ENCODE measurements around the gene TMEM273. TPM values are rescaled to one million over a fixed set of nuclear protein-coding genes. Genes with fewer than 3 reads are reported as not detected.
A peak's percentile ranks its signal among the peaks of the same experiment; 100 is the strongest.

Gene TMEM273
- total RNA-seq, 1 donor from 2014 or later = 16.6 TPM

DNA sequence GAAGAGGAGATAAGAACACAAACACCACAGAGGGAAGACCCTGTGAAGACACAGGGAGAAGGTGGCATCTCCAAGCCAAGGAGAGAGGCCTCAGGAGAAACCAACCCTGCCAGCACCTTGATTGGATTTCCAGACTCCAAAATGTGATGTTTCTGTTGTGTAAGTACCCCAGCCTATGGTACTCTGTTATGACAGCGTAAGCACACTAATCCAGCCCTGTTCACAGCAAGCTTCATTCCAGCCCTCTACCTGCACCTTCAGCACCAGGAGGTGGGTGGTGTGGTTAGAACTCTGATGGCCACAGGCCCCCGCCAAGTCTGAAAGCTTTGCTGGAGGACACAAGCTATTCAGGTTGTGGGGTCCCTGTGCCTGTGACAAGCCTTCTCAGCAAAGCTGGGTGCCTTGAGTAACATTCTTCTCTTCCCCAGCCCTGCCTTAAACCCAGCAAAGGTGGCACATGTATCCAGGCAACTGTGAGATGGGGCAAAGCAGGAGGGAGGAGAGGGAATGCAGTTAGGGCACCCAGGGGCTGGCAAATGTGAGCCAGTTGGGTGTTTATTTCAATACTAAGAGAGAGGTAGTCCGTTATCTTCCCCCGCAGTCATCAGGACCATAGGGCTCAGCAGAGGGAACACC lies 77.4 kb downstream of the TMEM273 start:
- no peak for DNase-seq (ENCODE audit: low spot score)
- intact Hi-C loops (cut with DNase I) = loop anchor here (5.0 kb wide), 1 partner anchor 104 kb away; no protein-coding TSS in a partner anchor

DNA sequence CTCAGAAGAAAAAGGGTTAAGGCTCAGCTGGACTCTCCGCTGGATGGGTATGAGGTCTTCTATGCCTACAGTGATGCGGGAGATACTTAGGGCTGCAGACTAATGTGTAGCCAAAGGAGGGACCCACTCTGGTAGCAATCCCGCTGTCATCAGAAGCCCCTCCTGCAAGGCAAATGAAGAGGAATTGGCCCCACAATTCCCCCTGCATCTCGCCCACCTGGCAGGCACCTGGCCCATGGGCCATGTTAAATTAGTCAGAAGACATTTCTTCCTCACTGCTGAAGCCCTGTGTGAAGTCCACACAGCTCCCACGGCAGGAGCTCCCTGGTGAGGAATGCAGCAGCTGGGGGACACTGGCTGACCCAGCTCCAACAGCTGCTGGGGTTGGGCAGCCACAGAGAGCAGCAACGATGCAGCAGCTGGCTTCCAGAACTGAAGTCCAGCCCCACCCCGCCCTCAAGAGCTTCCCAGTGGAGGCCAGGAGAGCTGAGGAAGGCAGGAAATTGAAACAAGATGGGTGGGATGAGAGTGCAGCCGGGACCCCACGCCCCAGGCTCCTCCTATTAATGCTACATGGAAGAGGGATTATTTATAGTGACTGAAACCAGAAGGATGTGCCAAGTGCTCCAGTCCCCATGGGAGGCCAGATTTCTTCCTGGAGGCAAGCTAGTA lies 78.4 kb downstream of the TMEM273 start:
- intact Hi-C loops (cut with DNase I) = loop anchor here (5.0 kb wide), 1 partner anchor 103 kb away; no protein-coding TSS in a partner anchor
- DNase-seq (ENCODE audit: low spot score) = peak; percentile 80

DNA sequence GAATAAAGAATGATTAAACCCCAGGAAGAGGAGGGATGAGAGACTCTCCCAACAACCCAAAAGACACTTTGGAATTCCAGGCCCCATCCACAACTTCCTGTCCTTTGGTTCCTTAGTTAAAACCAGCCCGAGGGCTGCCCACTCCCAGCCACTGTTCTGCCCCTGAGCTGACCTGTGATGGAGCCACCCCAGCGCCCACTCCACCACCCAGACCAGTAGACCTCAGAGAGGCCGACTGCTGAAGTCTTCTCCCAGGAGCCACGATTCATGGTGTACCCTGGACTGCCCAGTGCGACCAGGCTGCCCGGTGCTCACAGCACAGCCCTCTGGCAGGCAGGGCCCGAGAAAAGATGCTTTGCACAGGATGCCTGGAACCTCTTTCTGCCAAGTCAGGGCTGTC lies 79.5 kb downstream of the TMEM273 start:
- intact Hi-C loops (cut with DNase I) = no loop called here

DNA sequence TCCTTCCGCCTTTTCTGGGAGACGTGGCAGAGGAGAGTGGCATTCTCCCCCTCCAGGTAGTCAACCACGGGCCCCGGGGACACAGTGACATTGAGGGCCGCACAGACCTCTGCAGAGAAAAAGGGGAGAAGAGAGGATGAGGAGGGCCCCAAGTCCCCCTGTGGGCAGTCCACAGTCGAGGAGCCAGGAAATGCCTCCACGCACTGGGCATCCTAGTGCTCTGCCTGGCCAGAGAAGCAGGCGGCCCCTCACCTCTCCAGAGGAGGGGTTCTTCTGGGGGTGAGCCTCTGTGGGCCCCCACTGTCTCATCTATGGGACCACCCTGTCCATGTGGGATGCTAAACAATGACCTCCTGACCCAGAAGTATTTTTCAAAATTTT lies 80.3 kb downstream of the TMEM273 start:
- no peak for DNase-seq (ENCODE audit: low spot score)
- intact Hi-C loops (cut with DNase I) = no loop called here

More for the DNA sequence above, 79.5 kb downstream of the TMEM273 start:
- no peak for DNase-seq (ENCODE audit: low spot score)

DNA sequence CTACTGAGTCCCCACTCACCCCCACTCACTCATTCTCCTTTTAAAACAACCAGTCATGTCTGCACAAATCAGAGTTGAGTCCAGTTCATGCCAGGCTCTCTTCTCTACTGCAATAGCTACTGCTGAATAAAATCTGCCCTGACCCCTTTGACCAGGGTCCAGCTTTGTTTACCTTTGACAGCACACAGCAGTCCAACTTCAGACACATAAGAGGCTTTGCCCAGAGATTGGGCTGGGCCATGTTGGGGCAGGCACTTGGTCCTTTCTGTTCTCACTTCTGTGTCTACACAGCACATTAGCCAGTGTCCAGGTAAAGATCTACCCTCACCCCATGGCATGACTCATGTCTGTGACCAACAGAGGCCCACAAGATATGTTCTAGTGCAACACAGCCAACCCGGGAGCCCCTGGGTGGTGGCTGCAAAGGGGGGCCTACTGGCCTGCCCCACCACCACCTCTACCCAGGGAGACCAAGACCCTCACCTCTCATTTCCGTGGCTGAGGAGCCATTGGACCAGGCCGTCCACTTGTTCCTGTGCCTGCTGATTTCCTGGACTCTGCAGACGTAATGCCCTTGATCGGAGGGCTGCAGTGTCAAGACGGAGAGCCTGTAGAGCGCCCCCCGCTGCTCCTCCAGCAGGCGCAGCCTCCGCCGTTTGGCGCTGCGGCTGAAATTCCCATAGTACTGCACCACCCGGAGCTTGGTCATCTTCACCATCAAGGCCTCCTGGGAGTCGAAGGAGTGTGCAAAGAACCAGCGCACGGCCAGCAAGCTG lies 80.9 kb downstream of the TMEM273 start:
- DNase-seq (ENCODE audit: low spot score) = no peak
- intact Hi-C loops (cut with DNase I) = no loop called here

DNA sequence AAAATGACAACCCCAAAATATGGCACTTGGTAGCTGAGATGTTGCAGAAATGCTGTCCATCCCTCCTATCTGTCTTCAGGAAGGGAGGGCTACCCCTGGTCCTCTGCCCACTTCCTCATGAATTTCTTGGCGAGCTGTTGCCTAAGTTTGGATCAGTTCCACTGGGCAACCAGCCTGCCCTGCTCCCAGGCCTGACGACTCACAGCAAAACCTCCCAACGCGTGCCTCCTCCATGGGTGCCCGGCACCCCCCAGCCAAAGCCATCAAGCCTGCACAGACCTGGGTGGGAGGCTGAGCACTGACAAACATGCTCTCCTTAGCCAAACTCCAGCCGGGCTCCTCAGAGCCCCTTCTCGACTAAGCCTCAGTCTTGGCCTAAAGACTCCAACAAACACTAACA lies 81.7 kb downstream of the TMEM273 start:
- intact Hi-C loops (cut with DNase I) = no loop called here
- DNase-seq (ENCODE audit: low spot score) = no peak

DNA sequence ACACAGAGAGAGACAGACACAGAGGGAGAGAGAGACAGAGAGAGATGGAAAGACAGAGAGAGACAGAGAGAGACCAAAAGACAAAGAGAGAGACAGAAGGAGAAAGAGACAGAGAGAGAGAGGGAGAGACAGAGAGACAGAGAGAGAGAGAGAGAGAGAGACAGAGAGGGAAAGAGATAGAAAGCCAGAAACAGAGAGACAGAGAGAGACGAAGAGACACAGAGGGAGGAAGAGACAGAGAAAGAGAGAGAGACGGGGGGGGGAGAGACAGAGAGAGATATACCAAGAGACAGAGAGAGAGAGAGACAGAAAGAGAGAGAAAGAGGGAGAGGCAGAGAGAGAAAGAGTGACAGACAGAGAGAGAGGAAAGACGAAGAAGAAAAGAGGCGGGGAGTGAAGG lies 83.1 kb downstream of the TMEM273 start:
- no peak for DNase-seq (ENCODE audit: low spot score)
- intact Hi-C loops (cut with DNase I) = no loop called here

Other genes starting within 250 kb of the TMEM273 start
- not detected for gene LRRC18, start 248.6 kb downstream of the TMEM273 start, total RNA-seq
- 24.4 TPM for gene VSTM4, start 72.9 kb downstream of the TMEM273 start, total RNA-seq
- not detected for gene FAM170B, start 54.4 kb downstream of the TMEM273 start, total RNA-seq
- gene C10orf71, start 110.8 kb upstream of the TMEM273 start, total RNA-seq = 163 TPM
- gene DRGX, start 207.7 kb upstream of the TMEM273 start, total RNA-seq = not detected

All from cardiac septum (tissue), 1 donor.